Adrenal gland (tissue), 12 donors: Measurements from ENCODE around the gene EHD1. TPM values are rescaled to one million over a fixed set of nuclear protein-coding genes. Genes with fewer than 3 reads are reported as not detected.

Source experiments
- DNase-seq, 7 donors: peaks; one replicate each; pipeline ENCODE4 v3.0.0-alpha.2; 2019 to 2020
- H3K27ac ChIP-seq, 5 donors: fragments of 200-600 bp; sonication (generic) in 4 of 5; 1 replicate in 3 of 5; 2 replicates in 2 of 5; pipeline versions ENCODE4 v1.5.1 to v1.8.0; 2016 to 2020; ENCODE audit warnings: mild to moderate bottlenecking in 1 of 5
- H3K27me3 ChIP-seq: fragments of 200-600 bp; 2 replicates; pipeline ENCODE4 v1.8.0; 2021
- H3K36me3 ChIP-seq, 2 donors: fragments of 200-600 bp; replicated peaks in 1 of 2; 1 replicate in 1 of 2; 2 replicates in 1 of 2; pipeline versions ENCODE4 v1.5.1 to v1.8.0; 2018 to 2022
- H3K4me1 ChIP-seq, 2 donors: fragments of 200-600 bp; replicated peaks in 1 of 2; 1 replicate in 1 of 2; 2 replicates in 1 of 2; pipeline versions ENCODE4 v1.5.1 to v1.8.0; 2018 to 2021
- H3K4me3 ChIP-seq, 4 donors: fragments of 200-600 bp; sonication (generic) in 3 of 4; one replicate each; pipeline ENCODE4 v1.5.1; 2016 to 2018
- H3K9me3 ChIP-seq, 3 donors: fragments of 200-600 bp; sonication (generic) in 1 of 3; replicated peaks in 1 of 3; 1 replicate in 2 of 3; 2 replicates in 1 of 3; pipeline versions ENCODE4 v1.5.1 to v1.8.0; 2016 to 2021
- POLR2A ChIP-seq, 2 donors: fragments of 450-650 bp; IDR thresholded peaks; one replicate each; pipeline ENCODE4 v1.6.1; 2017; ENCODE audit warnings: antibody characterized with exemption in 2 of 2, mild to moderate bottlenecking in 2 of 2, moderate library complexity in 1 of 2
- WGBS, 4 donors: extraction: QIAGEN DNeasy Blood & Tissue Kit in 2 of 4; methylation state at CpG; one replicate each; pipeline versions ENCODE4 v1.1.5 to v1.1.7; 2013 to 2017; 5-methylcytosine and 5-hydroxymethylcytosine counted together
- intact Hi-C, 2 donors: fragments of 100-400 bp; cut with DNase I; formaldehyde crosslinking; loops; one replicate each; pipeline versions ENCODE4 v1.14.1 to v1.15.0; 2022 to 2023
- polyA plus RNA-seq, 3 donors: library from polyadenylated mRNA; stranded (reverse); fragments of 200-250 nt in 2 of 3; fragments of 350-450 nt in 1 of 3; fragmentation: Illumina TruSeq in 1 of 3; extraction: RNeasy Lipid Tissue Mini Kit (QIAGEN cat#74804) in 1 of 3; gene quantifications; one replicate each; pipeline ENCODE4 v1.2.3, GENCODE V29; 2013 to 2014
- total RNA-seq, 9 donors: library from RNA; depleted of rRNA in 4 of 9; stranded (reverse); fragments of >200 nt in 4 of 9; fragments of 120-200 nt in 1 of 9; fragmentation: NEBNext Ultra II Directional in 1 of 9; extraction: Animal tissue kit (Norgen Biotek cat#: 25700) in 1 of 9; gene quantifications; one replicate each; pipeline versions ENCODE4 v1.1.0 to v1.2.4, GENCODE V29; 2013 to 2023
- TF ChIP-seq, protein P1 (sequence below), 6 experiments: fragments of 450-650 bp in 4 of 6; fragments of 200-600 bp in 2 of 6; sonication (generic) in 1 of 6; IDR thresholded peaks; 1 replicate in 5 of 6; 2 replicates in 1 of 6; pipeline versions ENCODE4 v1.5.1 to v1.8.0; 2016 to 2021; ENCODE audit warnings: antibody characterized with exemption in 6 of 6, mild to moderate bottlenecking in 2 of 6, moderate library complexity in 1 of 6
- donor health status: healthy with polysubstance abuse.
- donor health status: Bipolar disorder and iron deficiency.
- donor health status: DM: yes; HTN: yes; CAD: no.
- donor health status: DM: no; HTN: no; CAD: no.
- donor health status: DM: no; HTN: no; CAD: no.
- donor health status: DM: yes; HTN: yes; CAD: no.

Gene EHD1
- total and polyA plus RNA-seq, 12 donors: 14.3 to 107 (median 52.9) TPM

- Histone ChIP-seq H3K27ac (peak overlapping the region; percentile 5 to 88 (median 73)), H3K36me3 (peaks cover 0 to 7% of the 10 kb centered on the region in 2 donors), H3K4me3 (no peak overlapping the region), H3K27me3 (no peaks in the 10 kb centered on the region), H3K4me1 (peaks cover 33 to 59% of the 10 kb centered on the region in 2 donors), H3K9me3 (no peaks in the 10 kb centered on the region)
- WGBS, 4 donors: 52 to 87% (median 57%) methylated on average over 7 to 18 of the region's 18 CpGs
- intact Hi-C loops: no loop called here
- peak in 1 of 2 donors; percentile 25 for TF ChIP-seq POLR2A (IDR thresholded peaks at IDR 0.05)
- TF ChIP-seq, protein P1, sequence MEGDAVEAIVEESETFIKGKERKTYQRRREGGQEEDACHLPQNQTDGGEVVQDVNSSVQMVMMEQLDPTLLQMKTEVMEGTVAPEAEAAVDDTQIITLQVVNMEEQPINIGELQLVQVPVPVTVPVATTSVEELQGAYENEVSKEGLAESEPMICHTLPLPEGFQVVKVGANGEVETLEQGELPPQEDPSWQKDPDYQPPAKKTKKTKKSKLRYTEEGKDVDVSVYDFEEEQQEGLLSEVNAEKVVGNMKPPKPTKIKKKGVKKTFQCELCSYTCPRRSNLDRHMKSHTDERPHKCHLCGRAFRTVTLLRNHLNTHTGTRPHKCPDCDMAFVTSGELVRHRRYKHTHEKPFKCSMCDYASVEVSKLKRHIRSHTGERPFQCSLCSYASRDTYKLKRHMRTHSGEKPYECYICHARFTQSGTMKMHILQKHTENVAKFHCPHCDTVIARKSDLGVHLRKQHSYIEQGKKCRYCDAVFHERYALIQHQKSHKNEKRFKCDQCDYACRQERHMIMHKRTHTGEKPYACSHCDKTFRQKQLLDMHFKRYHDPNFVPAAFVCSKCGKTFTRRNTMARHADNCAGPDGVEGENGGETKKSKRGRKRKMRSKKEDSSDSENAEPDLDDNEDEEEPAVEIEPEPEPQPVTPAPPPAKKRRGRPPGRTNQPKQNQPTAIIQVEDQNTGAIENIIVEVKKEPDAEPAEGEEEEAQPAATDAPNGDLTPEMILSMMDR (IDR thresholded peaks at IDR 0.05): no peak
- peak in 6 of 7 donors; percentile 58 to 86 (median 68) for DNase-seq
Measured at GRCh38 chr11:64864473-64865285, 13.7 kb downstream of the EHD1 start.

DNA sequence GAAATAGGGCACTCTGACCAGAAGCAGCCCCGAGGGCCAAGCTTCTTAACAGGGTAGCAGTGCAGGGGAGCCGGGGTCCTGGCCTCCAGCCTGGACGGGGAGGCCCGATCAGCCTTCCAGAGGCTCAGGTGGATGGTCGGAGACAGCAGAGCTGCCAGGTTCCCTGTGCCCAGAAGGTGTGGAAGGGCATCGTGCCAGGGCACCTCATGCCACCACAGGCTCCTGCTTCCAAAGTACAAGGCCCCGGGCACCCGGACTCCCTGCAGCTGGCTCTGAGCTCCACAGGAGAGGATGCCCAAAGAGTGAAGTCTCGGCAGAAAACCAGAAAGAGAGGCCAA, 14.3 kb downstream of the EHD1 start:
- Histone ChIP-seq H3K9me3 (no peaks in the 10 kb centered on the region), H3K4me1 (peaks cover 37 to 61% of the 10 kb centered on the region in 2 donors), H3K27ac (peak overlapping the region; percentile 5 to 88 (median 73)), H3K27me3 (no peaks in the 10 kb centered on the region), H3K4me3 (peak overlapping the region in 1 of 4 donors; percentile 10), H3K36me3 (peaks cover 0 to 10% of the 10 kb centered on the region in 2 donors)
- intact Hi-C loops: no loop called here
- TF ChIP-seq POLR2A (IDR thresholded peaks at IDR 0.05): no peak
- TF ChIP-seq, protein P1 (IDR thresholded peaks at IDR 0.05): no peak
- WGBS, 4 donors: 34 to 42% (median 42%) methylated on average over 8 to 9 of the region's 9 CpGs; no CpG with 5 or more reads in 1 of the 4 donors
- DNase-seq: no peak

DNA sequence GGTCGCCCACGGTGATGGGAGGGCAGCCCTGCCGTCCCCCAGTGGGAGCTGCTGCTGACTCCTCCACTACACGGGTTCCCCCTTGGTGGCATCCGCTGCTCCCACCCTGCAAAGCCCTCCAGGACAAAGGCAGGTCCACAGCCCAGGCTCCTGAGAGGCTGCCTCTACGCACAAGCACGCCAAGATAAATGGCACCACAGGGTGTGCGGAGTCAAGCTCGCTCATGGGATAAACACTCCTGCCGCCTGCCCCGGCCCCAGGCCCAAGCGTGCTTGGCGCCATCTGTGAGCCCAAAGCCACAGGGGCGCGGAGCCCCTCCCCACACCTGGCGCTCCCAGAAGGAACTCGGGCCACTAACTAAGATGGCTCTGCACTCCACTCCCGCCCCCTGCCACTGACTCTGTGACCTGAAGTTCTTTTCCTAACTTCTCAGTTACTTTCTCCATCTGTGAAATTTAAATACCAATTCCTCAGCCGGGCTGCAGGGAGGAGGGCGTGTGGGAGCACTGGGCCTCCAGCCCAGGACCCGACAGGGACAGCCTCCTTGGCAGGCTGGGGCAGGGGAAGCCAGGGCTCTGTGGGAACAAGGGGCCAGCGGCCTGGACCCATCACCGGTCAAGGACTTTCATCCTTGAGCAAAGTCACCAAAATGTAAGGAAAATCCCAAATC, 14.9 kb downstream of the EHD1 start:
- WGBS, 4 donors: 59 to 68% (median 65%) methylated on average over 17 to 23 of the region's 23 CpGs
- Histone ChIP-seq H3K36me3 (peaks cover 0 to 10% of the 10 kb centered on the region in 2 donors), H3K4me1 (peaks cover 42 to 67% of the 10 kb centered on the region in 2 donors), H3K9me3 (no peaks in the 10 kb centered on the region), H3K4me3 (peak overlapping the region in 1 of 4 donors; percentile 10), H3K27ac (peak overlapping the region; percentile 5 to 88 (median 73)), H3K27me3 (no peaks in the 10 kb centered on the region)
- intact Hi-C loops: no loop called here
- TF ChIP-seq POLR2A (IDR thresholded peaks at IDR 0.05): no peak
- TF ChIP-seq, protein P1 (IDR thresholded peaks at IDR 0.05): no peak
- DNase-seq: peak in 1 of 7 donors; percentile 72

GRCh38 chr11:64862987-64863390, 15.4 kb downstream of the EHD1 start:
- TF ChIP-seq, protein P1 (IDR thresholded peaks at IDR 0.05): no peak
- TF ChIP-seq POLR2A (IDR thresholded peaks at IDR 0.05): no peak
- Histone ChIP-seq H3K27me3 (no peaks in the 10 kb centered on the region), H3K27ac (peak overlapping the region in 4 of 5 donors; percentile 51 to 88 (median 80)), H3K4me1 (peaks cover 46 to 70% of the 10 kb centered on the region in 2 donors), H3K4me3 (no peak overlapping the region), H3K36me3 (peaks cover 0 to 9% of the 10 kb centered on the region in 2 donors), H3K9me3 (no peaks in the 10 kb centered on the region)
- peak in 1 of 7 donors; percentile 54 for DNase-seq
- intact Hi-C loops: no loop called here
- 54 to 66% (median 60%) methylated on average over 9 of the region's 9 CpGs for WGBS, 4 donors
